HFFc6 (cell line): ENCODE data around the gene DACH2. TPM values are rescaled to one million over a fixed set of nuclear protein-coding genes. Genes with fewer than 3 reads are reported as not detected.

Experiments used
- DNase-seq: peaks from one replicate; pipeline ENCODE4 v3.0.0-alpha.2; 2018
- H3K27ac Mint-ChIP-seq: 2 replicates; pipeline ENCODE4 v1.8.0; 2020; ENCODE audit warnings: mild to moderate bottlenecking, mixed read lengths
- H3K27me3 Mint-ChIP-seq: 2 replicates; pipeline ENCODE4 v1.8.0; 2021; ENCODE audit warnings: mild to moderate bottlenecking, moderate library complexity, mixed read lengths; ENCODE audit not compliant: insufficient read depth
- H3K36me3 Mint-ChIP-seq: 2 replicates; pipeline ENCODE4 v1.8.0; 2021; ENCODE audit warnings: low read depth, mixed read lengths
- H3K4me1 Mint-ChIP-seq: 2 replicates; pipeline ENCODE4 v1.8.0; 2020; ENCODE audit warnings: low read depth, mixed read lengths
- H3K4me3 Mint-ChIP-seq: 2 replicates; pipeline ENCODE4 v1.8.0; 2020; ENCODE audit warnings: mild to moderate bottlenecking, moderate library complexity, mixed read lengths
- H3K9me3 Mint-ChIP-seq: 2 replicates; pipeline ENCODE4 v1.8.0; 2020; ENCODE audit warnings: mild to moderate bottlenecking, mixed read lengths
- total RNA-seq, 6 experiments: library from RNA; stranded (reverse); fragmentation: NEBNext Ultra II Directional; extraction: Animal tissue kit (Norgen Biotek cat#: 25700); gene quantifications; 2 replicates in 1 of 6; 3 replicates in 5 of 6; pipeline ENCODE4 v1.2.3, GENCODE V29; 2021
- TF ChIP-seq, protein P1 (sequence below): fragments of 200-600 bp; sonication (generic); IDR thresholded peaks from 2 replicates; pipeline ENCODE4 v1.5.0; 2021; ENCODE audit warnings: antibody characterized with exemption, mild to moderate bottlenecking

The DACH2 gene
- total RNA-seq, 6 experiments from 2014 or later = not detected

GRCh38 chrX:86421771-86422170 is 273.5 kb downstream of the DACH2 start:
- H3K9me3 Mint-ChIP-seq = peaks cover 22% of the 10 kb centered on the region
- H3K4me3 Mint-ChIP-seq = no peak overlapping the region
- H3K36me3 Mint-ChIP-seq = no peaks in the 10 kb centered on the region
- H3K4me1 Mint-ChIP-seq = no peaks in the 10 kb centered on the region
- H3K27ac Mint-ChIP-seq = no peak overlapping the region
- no peak for DNase-seq
- TF ChIP-seq, protein P1, sequence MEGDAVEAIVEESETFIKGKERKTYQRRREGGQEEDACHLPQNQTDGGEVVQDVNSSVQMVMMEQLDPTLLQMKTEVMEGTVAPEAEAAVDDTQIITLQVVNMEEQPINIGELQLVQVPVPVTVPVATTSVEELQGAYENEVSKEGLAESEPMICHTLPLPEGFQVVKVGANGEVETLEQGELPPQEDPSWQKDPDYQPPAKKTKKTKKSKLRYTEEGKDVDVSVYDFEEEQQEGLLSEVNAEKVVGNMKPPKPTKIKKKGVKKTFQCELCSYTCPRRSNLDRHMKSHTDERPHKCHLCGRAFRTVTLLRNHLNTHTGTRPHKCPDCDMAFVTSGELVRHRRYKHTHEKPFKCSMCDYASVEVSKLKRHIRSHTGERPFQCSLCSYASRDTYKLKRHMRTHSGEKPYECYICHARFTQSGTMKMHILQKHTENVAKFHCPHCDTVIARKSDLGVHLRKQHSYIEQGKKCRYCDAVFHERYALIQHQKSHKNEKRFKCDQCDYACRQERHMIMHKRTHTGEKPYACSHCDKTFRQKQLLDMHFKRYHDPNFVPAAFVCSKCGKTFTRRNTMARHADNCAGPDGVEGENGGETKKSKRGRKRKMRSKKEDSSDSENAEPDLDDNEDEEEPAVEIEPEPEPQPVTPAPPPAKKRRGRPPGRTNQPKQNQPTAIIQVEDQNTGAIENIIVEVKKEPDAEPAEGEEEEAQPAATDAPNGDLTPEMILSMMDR = no peak
- H3K27me3 Mint-ChIP-seq = no peaks in the 10 kb centered on the region

DNA sequence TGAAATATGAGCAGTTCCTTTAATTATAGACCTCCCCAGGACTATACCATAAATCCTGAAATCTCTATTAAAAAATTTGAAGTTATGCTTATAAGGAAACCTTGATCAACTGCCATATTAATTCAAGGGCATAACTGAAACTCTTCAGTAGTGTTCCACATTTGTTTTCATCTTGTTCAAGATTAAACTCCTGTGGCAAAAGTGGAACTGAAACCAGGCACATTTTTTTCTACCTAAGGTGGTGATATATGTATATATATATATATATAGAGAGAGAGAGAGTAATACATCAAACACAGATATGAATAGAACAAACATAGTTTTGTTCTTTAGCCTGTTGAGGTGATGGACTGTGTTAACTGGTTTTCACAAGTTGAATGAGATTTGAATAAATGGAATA is 287.9 kb downstream of the DACH2 start:
- no peaks in the 10 kb centered on the region; the same call in 1 of the 2 replicates for H3K9me3 Mint-ChIP-seq
- H3K36me3 Mint-ChIP-seq = no peaks in the 10 kb centered on the region
- no peaks in the 10 kb centered on the region for H3K27me3 Mint-ChIP-seq
- H3K27ac Mint-ChIP-seq = no peak overlapping the region
- TF ChIP-seq, protein P1 = no peak
- no peak for DNase-seq
- no peak overlapping the region for H3K4me3 Mint-ChIP-seq
- H3K4me1 Mint-ChIP-seq = no peaks in the 10 kb centered on the region

GRCh38 chrX:86455495-86455894 is 307.2 kb downstream of the DACH2 start:
- H3K4me1 Mint-ChIP-seq = no peaks in the 10 kb centered on the region
- H3K4me3 Mint-ChIP-seq = no peak overlapping the region
- TF ChIP-seq, protein P1 = no peak
- H3K27ac Mint-ChIP-seq = no peak overlapping the region
- peaks cover 16% of the 10 kb centered on the region for H3K9me3 Mint-ChIP-seq
- no peaks in the 10 kb centered on the region for H3K36me3 Mint-ChIP-seq
- H3K27me3 Mint-ChIP-seq = peaks cover 1% of the 10 kb centered on the region; the same call in 1 of the 2 replicates
- no peak for DNase-seq

- Mint-ChIP-seq H3K27ac (no peak overlapping the region), H3K9me3 (peaks cover 7% of the 10 kb centered on the region), H3K27me3 (no peaks in the 10 kb centered on the region), H3K36me3 (no peaks in the 10 kb centered on the region), H3K4me3 (no peak overlapping the region), H3K4me1 (no peaks in the 10 kb centered on the region)
- TF ChIP-seq, protein P1 = no peak
- DNase-seq = no peak
Observed at GRCh38 chrX:86460760-86461159, 312.5 kb downstream of the DACH2 start.

GRCh38 chrX:86504297-86504696 is 356.0 kb downstream of the DACH2 start:
- Mint-ChIP-seq H3K36me3 (no peaks in the 10 kb centered on the region), H3K4me3 (no peak overlapping the region), H3K4me1 (no peaks in the 10 kb centered on the region), H3K27me3 (no peaks in the 10 kb centered on the region), H3K27ac (no peak overlapping the region), H3K9me3 (no peaks in the 10 kb centered on the region)
- no peak for DNase-seq
- TF ChIP-seq, protein P1 = no peak

DNA sequence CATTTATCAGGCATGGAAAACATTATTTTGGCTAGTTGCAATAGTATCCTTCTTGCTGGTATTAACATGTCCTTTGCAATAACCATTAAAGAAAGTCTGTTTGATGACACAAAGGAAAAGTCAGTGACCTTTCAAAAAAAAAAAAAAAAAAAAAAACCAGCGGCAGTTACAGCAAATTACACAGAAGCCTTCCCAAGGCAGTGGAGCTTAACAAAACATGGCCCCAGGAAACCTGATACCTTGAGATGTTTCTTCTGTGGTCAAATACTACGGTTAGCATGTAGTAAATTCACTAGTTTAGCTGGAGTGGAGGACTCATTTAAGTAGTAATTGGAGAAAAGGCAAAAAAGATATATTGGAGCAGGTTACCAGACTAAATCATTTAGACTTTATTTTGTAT is 359.1 kb downstream of the DACH2 start:
- Mint-ChIP-seq H3K27ac (no peak overlapping the region), H3K27me3 (no peaks in the 10 kb centered on the region), H3K9me3 (peaks cover 5% of the 10 kb centered on the region), H3K4me3 (no peak overlapping the region), H3K36me3 (no peaks in the 10 kb centered on the region), H3K4me1 (no peaks in the 10 kb centered on the region)
- no peak for DNase-seq
- TF ChIP-seq, protein P1 = no peak
